ENCODE results near the gene LIPA.

DNA sequence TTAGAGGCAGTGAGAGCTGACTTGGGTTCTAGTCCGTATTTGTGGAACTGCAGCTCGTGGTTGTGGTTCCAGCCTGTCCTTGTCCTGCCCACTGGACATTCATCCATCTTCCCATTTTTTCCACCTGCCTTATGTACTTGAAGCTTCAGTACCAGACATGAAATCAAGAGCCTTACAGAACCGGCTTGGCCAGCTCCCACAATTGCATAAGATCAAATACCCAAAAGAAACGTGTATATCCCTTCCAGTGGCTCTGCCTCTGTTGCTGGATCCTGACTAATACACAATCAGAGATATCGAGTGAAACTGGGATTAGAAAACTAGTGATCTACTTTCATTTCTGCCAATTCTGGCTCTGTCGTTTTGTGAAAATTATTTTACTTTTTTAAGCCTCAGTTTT lies 23.8 kb upstream of the LIPA start:
- TF ChIP-seq GATA3 (IDR thresholded peaks at IDR 0.05; ENCODE audit: low read depth, low read length) (no peak), GATA2 (IDR thresholded peaks at IDR 0.05; ENCODE audit: low read depth, low read length) (no peak)

Data from SH-SY5Y (cell line).